GM04503 (cell line): ENCODE data around the gene CDH4.
A peak's percentile ranks its signal among the peaks of the same experiment; 100 is the strongest.

Source experiments
- DNase-seq: peaks from one replicate; pipeline ENCODE4 v3.0.0-alpha.2; 2012; ENCODE audit warnings: low read depth

The CDH4 gene

DNA sequence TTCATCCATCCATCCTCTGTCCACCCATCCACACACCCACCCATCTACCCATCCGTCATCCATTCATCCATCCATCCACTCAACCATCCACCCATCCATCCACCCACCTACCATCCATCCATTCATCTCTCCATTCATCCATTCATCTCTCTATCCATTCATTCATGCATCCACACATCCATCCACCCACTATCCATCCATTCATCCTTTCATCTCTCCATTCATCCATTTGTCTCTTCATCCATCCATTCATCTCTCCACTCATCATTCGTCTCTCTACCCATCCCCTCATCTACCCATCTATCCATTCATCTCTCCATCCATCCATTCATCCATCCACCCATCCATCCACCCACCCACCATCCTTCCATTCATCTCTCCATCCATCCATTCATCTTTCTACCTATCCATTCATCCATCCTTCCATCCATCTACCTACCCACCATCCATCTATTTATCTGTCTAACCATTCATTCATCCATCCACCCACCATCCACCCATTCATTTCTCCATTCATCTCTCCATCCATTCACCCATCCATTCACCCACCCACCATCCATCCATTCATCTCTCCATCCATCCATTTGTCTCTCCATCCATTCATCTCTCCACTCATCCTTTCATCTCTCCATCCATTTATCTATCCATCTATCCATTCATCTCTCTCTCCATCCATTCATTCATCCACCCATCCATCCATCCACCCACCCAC lies 538.2 kb downstream of the CDH4 start:
- no peak for DNase-seq

- DNase-seq = no peak
These were observed 539.9 kb downstream of the CDH4 start for GRCh38 chr20:61791995-61792394.

- no peak for DNase-seq
These were observed 543.9 kb downstream of the CDH4 start for GRCh38 chr20:61795669-61796630.

DNA sequence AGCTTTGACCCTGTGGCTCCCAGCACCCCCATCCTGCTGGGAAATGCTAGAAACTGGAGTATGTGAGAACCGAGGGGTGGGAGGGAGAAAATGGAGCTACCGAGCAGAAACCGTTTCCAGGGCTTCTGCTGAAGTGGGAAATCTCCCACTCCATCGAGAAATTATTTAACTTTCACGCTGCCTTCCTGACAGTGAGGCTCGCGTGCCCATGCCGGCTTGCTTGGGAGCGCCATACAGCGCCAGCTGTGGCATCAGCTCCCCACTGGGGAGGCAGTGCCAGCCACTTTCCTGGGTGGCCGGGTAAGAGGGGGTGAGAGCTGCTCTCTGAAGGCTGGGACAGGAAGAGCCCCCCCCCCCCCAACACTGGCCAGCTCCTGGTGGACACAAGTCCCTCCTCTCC lies 544.7 kb downstream of the CDH4 start:
- no peak for DNase-seq

- DNase-seq = no peak
These were observed 545.1 kb downstream of the CDH4 start for GRCh38 chr20:61797200-61797599.

GRCh38 chr20:61797971-61798411 lies 545.9 kb downstream of the CDH4 start:
- no peak for DNase-seq

DNA sequence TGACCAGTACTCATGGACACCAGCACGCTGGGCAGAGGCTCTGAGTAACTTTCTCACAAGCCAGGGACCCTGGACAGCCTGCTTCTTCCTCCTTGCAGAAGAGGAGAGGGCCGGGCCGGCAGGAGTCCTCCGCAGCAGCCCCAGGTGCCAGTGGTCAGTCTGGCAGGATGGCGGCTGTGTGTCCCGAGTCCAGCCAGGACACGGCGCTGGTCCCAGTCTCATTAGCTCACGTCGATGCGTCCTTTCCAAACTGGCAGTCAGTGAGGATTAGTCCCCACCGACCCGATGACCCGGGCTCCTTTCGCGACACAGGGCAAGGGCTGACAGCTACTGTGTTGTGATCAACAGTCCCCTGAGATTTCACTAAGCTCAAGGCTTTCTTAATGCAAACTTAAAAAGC lies 546.6 kb downstream of the CDH4 start:
- no peak for DNase-seq

DNA sequence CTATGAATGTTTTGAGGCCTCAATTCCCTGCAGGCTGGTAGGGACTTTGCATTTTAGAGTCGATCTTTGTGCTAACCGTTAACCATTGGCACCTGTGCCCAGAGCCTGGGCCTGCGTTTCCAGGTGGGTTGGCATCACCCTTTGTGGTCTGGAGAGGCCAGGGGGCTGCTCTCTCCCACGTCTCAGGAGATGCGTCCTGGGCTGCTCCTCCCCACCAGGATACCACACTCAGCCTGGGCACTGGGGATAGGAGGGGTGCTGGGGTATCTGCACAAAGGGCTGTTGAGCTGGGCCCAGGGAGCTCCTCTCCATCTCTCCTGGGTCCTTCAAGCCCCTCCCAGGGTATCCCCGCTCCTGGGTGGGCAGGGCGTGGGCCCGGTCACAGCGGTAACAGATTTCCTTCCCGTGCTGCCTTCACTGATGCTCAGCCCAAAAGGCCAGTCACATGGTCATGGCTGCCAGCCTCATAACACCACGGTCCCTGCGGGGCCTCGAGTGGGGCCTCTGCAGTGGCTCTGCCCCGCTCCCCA lies 547.4 kb downstream of the CDH4 start:
- DNase-seq = no peak

GRCh38 chr20:61799928-61800327 lies 547.9 kb downstream of the CDH4 start:
- DNase-seq = no peak

DNA sequence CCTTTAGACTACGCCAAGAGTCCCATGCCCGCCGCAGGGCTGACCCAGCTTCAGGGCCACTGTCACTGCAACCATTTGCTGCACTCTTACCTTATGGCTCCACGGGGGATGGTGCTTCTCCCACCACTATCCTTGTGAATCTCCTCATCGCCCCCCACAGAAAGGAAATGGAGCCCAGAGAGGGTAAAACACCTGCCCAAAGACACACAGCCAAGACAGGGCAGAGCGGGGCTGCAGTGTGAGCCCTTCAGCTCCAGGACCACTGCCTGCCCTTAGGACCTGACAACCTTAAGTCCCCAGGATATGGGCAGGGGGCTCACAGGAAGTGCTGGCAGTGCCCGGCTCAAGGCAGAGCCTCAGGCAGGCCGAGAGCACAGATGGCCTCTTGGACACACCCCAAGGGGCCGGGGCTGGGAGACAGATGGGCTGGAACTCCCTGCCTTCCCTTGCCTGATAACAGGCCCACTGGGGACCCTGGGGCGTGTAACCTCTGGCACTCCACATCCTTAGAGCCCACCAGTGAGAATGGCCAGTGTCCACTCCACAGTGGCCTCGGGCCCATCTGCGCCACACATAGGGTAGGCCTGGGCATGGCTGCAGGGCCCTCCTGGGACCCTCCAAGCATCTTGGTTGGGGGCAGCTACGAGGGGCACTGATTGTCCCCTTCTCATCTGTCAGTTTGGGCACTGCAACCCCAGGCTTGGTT lies 548.5 kb downstream of the CDH4 start:
- DNase-seq = no peak

DNA sequence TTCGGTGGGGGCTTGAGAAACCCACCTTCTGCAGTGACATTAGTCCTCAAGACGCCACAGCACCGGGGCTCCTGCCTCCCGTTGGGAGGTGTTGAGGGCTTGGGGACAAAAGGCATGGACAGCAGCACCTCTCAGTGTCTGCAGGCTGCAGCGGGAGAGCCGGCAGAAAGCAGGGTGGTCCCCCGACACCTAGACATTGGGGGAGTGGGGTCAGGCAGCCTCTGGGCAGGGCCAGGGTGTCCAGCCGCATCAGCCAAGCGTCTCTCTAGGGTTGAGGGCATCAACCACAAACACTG lies 549.0 kb downstream of the CDH4 start:
- no peak for DNase-seq

- DNase-seq = no peak
These were observed 549.4 kb downstream of the CDH4 start for GRCh38 chr20:61801428-61801827.

DNA sequence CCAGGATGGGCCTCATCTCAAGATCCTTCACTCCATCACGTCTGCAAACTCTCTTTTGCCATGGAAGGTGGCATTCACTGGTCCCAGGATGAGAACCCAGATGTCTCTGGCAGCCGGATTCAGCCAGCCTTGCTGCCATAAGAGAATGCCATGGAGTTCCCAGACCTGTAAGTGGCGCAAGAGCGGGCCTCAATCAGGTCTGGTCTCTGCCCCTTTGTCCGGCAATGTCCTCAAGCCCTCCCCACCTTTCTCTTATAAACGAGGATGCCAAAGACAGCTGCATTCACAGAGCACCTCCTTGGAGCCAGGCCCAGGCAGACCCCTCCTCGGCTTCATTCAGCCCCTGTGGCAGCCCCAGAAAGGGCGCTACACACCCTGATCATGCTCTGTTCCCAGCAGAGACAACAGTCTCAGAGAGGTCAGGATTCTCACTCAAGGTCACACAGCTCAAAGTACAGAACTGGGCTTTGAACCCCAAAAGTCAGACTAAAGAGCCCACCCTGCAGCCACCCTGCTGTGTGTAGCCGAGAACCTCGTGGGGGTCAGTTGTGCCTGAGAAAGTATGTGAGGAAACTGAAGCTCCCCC lies 549.9 kb downstream of the CDH4 start:
- DNase-seq = no peak

- no peak for DNase-seq
These were observed 550.8 kb downstream of the CDH4 start for GRCh38 chr20:61802721-61803311.

DNA sequence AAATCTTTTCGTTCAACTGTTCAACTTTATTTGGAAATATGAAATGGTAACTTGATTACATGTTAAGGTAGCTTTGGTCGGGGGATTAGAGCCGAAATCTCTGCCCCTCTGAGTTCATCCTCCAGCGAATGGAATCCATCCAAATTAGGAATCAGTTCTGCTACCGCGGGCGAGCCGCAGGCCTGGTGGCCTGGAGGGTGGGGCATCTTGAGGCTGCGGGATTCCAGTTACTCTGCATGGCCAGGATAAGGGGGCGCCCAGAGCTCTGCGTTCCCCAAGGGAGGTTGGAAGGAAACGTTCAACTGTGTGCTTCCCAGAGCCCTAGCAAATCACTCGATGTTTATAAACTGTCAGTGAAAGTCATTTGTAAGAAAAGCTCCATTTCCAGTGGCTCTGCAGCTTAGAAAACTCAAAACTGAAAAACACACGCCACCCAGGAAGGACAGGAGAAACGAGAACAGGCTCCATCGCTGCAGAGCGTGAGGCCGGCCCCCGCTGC lies 551.4 kb downstream of the CDH4 start:
- DNase-seq = no peak

- peak; percentile 9 for DNase-seq
These were observed 552.1 kb downstream of the CDH4 start for GRCh38 chr20:61803915-61804751.

- peak; percentile 7 for DNase-seq
These were observed 552.8 kb downstream of the CDH4 start for GRCh38 chr20:61804752-61805295.

- DNase-seq = no peak
These were observed 553.3 kb downstream of the CDH4 start for GRCh38 chr20:61805365-61805764.

- no peak for DNase-seq
These were observed 553.7 kb downstream of the CDH4 start for GRCh38 chr20:61805781-61806180.

- DNase-seq = no peak
These were observed 554.3 kb downstream of the CDH4 start for GRCh38 chr20:61806314-61806713.
